MG63 (cell line): ENCODE measurements around the gene DDAH2. TPM values are rescaled to one million over a fixed set of nuclear protein-coding genes. Genes with fewer than 3 reads are reported as not detected.

ENCODE experiments used
- DNase-seq: peaks from one replicate; pipeline ENCODE4 v3.0.0-alpha.2; 2020
- H3K27me3 ChIP-seq: fragments of 250-450 bp; sonication (Bioruptor Pico); 2 replicates; pipeline ENCODE4 v1.5.1; 2020; ENCODE audit warnings: mild to moderate bottlenecking, moderate library complexity
- H3K36me3 ChIP-seq: fragments of 250-450 bp; sonication (Bioruptor Pico); 2 replicates; pipeline ENCODE4 v1.5.1; 2020; ENCODE audit warnings: mild to moderate bottlenecking, moderate library complexity
- H3K4me3 ChIP-seq: fragments of 250-450 bp; sonication (Bioruptor Pico); 2 replicates; pipeline ENCODE4 v1.5.1; 2020; ENCODE audit warnings: mild to moderate bottlenecking, moderate library complexity
- H3K9me3 ChIP-seq: fragments of 250-450 bp; sonication (Bioruptor Pico); 2 replicates; pipeline ENCODE4 v1.5.1; 2020; ENCODE audit warnings: mild to moderate bottlenecking, moderate library complexity
- total RNA-seq: library from RNA; depleted of rRNA; stranded (reverse); fragments of >200 nt; shearing (Covaris generic); gene quantifications from 2 replicates; pipeline ENCODE4 v1.2.3, GENCODE V29; 2014; ENCODE audit warnings: low replicate concordance

The DDAH2 gene
- total RNA-seq, 1 experiment from 2014 or later, result 31.9 TPM

- Histone ChIP-seq H3K9me3 (no peaks in the 10 kb centered on the region), H3K4me3 (no peak overlapping the region), H3K36me3 (peaks cover 40% of the 10 kb centered on the region), H3K27me3 (no peaks in the 10 kb centered on the region)
- DNase-seq, result no peak
Observed at GRCh38 chr6:31737991-31738979, 9.2 kb upstream of the DDAH2 start.

- Histone ChIP-seq H3K36me3 (peaks cover 38% of the 10 kb centered on the region), H3K9me3 (no peaks in the 10 kb centered on the region), H3K4me3 (no peak overlapping the region), H3K27me3 (no peaks in the 10 kb centered on the region)
- no peak for DNase-seq
Observed at GRCh38 chr6:31737315-31737990, 8.4 kb upstream of the DDAH2 start.

GRCh38 chr6:31736768-31737314 is 7.7 kb upstream of the DDAH2 start:
- Histone ChIP-seq H3K27me3 (no peaks in the 10 kb centered on the region), H3K36me3 (peaks cover 38% of the 10 kb centered on the region), H3K4me3 (peak overlapping the region; percentile 82), H3K9me3 (no peaks in the 10 kb centered on the region)
- no peak for DNase-seq

- H3K27me3 ChIP-seq, result no peaks in the 10 kb centered on the region
- DNase-seq, result peak; percentile 88
- peak within 1 kb of the TSS; percentile 82 for H3K4me3 ChIP-seq
- H3K36me3 ChIP-seq, result peaks cover 38% of the 10 kb centered on the region
- H3K9me3 ChIP-seq, result no peaks in the 10 kb centered on the region
Observed at GRCh38 chr6:31736021-31736767, 7.1 kb upstream of the DDAH2 start, which contains the start of gene CLIC1. Gene CLIC1, minus strand, starts transcription at chr6:31736530. Its CDS starts 230 bp downstream, at chr6:31736300.

GRCh38 chr6:31734821-31735406 is 5.8 kb upstream of the DDAH2 start:
- peak overlapping the region; percentile 82 for H3K4me3 ChIP-seq
- H3K27me3 ChIP-seq, result no peaks in the 10 kb centered on the region
- H3K36me3 ChIP-seq, result peaks cover 45% of the 10 kb centered on the region
- DNase-seq, result peak; percentile 73
- no peaks in the 10 kb centered on the region for H3K9me3 ChIP-seq

- Histone ChIP-seq H3K36me3 (peaks cover 45% of the 10 kb centered on the region), H3K4me3 (peak overlapping the region; percentile 82), H3K27me3 (no peaks in the 10 kb centered on the region), H3K9me3 (no peaks in the 10 kb centered on the region)
- DNase-seq, result no peak
Observed at GRCh38 chr6:31734247-31734820, 5.2 kb upstream of the DDAH2 start.

- no peaks in the 10 kb centered on the region for H3K9me3 ChIP-seq
- no peak overlapping the region; the same call in 1 of the 2 replicates for H3K4me3 ChIP-seq
- H3K27me3 ChIP-seq, result no peaks in the 10 kb centered on the region
- H3K36me3 ChIP-seq, result peaks cover 45% of the 10 kb centered on the region
- DNase-seq, result no peak
Observed at GRCh38 chr6:31733734-31734133, 4.6 kb upstream of the DDAH2 start.

- DNase-seq, result no peak
- Histone ChIP-seq H3K36me3 (peaks cover 45% of the 10 kb centered on the region), H3K9me3 (no peaks in the 10 kb centered on the region), H3K27me3 (no peaks in the 10 kb centered on the region), H3K4me3 (no peak overlapping the region)
Observed at GRCh38 chr6:31732029-31732428, 2.9 kb upstream of the DDAH2 start.

GRCh38 chr6:31730631-31731086 is 1.6 kb upstream of the DDAH2 start:
- no peak for DNase-seq
- Histone ChIP-seq H3K4me3 (peak overlapping the region; percentile 66), H3K36me3 (peaks cover 45% of the 10 kb centered on the region), H3K27me3 (no peaks in the 10 kb centered on the region), H3K9me3 (no peaks in the 10 kb centered on the region)

GRCh38 chr6:31729979-31730630 is 1.0 kb upstream of the DDAH2 start:
- peak; percentile 83 for DNase-seq
- H3K4me3 ChIP-seq, result peak overlapping the region; percentile 66
- no peaks in the 10 kb centered on the region for H3K27me3 ChIP-seq
- H3K9me3 ChIP-seq, result no peaks in the 10 kb centered on the region
- peaks cover 43% of the 10 kb centered on the region for H3K36me3 ChIP-seq

- no peaks in the 10 kb centered on the region for H3K9me3 ChIP-seq
- H3K4me3 ChIP-seq, result peak overlapping the region; percentile 66
- H3K27me3 ChIP-seq, result no peaks in the 10 kb centered on the region
- DNase-seq, result peak; percentile 73
- H3K36me3 ChIP-seq, result peaks cover 37% of the 10 kb centered on the region
Observed at GRCh38 chr6:31729515-31729978, 448 bp upstream of the DDAH2 start.

GRCh38 chr6:31727717-31728671 is 1.1 kb downstream of the DDAH2 start:
- no peaks in the 10 kb centered on the region for H3K27me3 ChIP-seq
- H3K36me3 ChIP-seq, result peaks cover 22% of the 10 kb centered on the region
- no peaks in the 10 kb centered on the region for H3K9me3 ChIP-seq
- H3K4me3 ChIP-seq, result no peak overlapping the region
- DNase-seq, result no peak

GRCh38 chr6:31727034-31727716 is 1.9 kb downstream of the DDAH2 start:
- peaks cover 16% of the 10 kb centered on the region for H3K36me3 ChIP-seq
- no peaks in the 10 kb centered on the region for H3K9me3 ChIP-seq
- H3K27me3 ChIP-seq, result no peaks in the 10 kb centered on the region
- H3K4me3 ChIP-seq, result no peak overlapping the region
- no peak for DNase-seq
